BJ (cell line): ENCODE results near the gene OR56A4. TPM values are rescaled to one million over a fixed set of nuclear protein-coding genes. Genes with fewer than 3 reads are reported as not detected.

Source experiments
- CTCF ChIA-PET: fragments of 350-600 bp; formaldehyde crosslinking; extraction: SDS; loops from one replicate; lab custom pipeline; 2021; ENCODE audit warnings: antibody characterized with exemption, inconsistent platforms; lab: Yijun Ruan, JAX
- POLR2A ChIA-PET: fragments of 300-600 bp; sonication (Branson Sonifier 250); formaldehyde crosslinking; extraction: SDS; loops from one replicate; lab custom pipeline; 2021; ENCODE audit warnings: antibody characterized with exemption; lab: Charles Lee
- DNase-seq: peaks from one replicate; pipeline ENCODE4 v3.0.0-alpha.2; 2011; ENCODE audit warnings: low read depth
- H3K27me3 ChIP-seq: 2 replicates; pipeline ENCODE4 v1.6.0; 2011; ENCODE audit warnings: low read length; ENCODE audit not compliant: control insufficient read depth, insufficient read depth
- H3K36me3 ChIP-seq: 2 replicates; pipeline ENCODE4 v1.5.1; 2011; ENCODE audit warnings: low read length; ENCODE audit not compliant: control insufficient read depth, insufficient read depth
- H3K4me3 ChIP-seq: 2 replicates; pipeline ENCODE4 v1.5.1; 2011; ENCODE audit warnings: low read depth, mild to moderate bottlenecking, control low read depth, low read length
- polyA plus RNA-seq: library from polyadenylated mRNA; depleted of rRNA; stranded (reverse); fragments of >200 nt; gene quantifications from 2 replicates; pipeline ENCODE4 v1.2.3, GENCODE V29; 2011
- TF ChIP-seq, protein P1 (sequence below): IDR thresholded peaks from 2 replicates; pipeline ENCODE4 v1.5.1; 2011; ENCODE audit warnings: low read depth, mild to moderate bottlenecking, control low read depth, inconsistent platforms, low read length, moderate library complexity; ENCODE audit not compliant: insufficient read depth

OR56A4 gene
- polyA plus RNA-seq, 1 experiment, result not detected

DNA sequence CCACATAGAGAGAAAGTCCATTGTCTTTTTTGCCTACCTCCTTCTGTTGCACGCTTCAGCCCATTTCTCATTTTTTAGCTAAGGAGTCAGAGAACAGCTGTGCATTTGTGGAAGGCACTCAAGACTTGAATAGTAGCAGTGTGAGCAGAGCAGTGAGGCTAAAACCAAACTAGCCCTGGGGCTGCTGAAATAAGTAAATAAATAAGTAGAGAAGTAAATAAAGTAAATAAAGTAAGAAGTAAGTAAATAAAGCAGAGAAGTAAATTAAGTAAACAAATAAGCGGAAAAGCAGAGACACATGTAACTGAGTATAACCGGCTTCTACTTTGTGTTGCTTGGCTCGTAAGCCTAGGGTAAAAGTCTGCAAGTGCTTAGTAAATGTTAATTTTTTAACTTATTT, 17.5 kb downstream of the OR56A4 start:
- H3K4me3 ChIP-seq, result no peak overlapping the region
- POLR2A ChIA-PET, result no interaction called here
- no peaks in the 10 kb centered on the region for H3K27me3 ChIP-seq
- no peaks in the 10 kb centered on the region for H3K36me3 ChIP-seq
- CTCF ChIA-PET, result no interaction called here
- TF ChIP-seq, protein P1, sequence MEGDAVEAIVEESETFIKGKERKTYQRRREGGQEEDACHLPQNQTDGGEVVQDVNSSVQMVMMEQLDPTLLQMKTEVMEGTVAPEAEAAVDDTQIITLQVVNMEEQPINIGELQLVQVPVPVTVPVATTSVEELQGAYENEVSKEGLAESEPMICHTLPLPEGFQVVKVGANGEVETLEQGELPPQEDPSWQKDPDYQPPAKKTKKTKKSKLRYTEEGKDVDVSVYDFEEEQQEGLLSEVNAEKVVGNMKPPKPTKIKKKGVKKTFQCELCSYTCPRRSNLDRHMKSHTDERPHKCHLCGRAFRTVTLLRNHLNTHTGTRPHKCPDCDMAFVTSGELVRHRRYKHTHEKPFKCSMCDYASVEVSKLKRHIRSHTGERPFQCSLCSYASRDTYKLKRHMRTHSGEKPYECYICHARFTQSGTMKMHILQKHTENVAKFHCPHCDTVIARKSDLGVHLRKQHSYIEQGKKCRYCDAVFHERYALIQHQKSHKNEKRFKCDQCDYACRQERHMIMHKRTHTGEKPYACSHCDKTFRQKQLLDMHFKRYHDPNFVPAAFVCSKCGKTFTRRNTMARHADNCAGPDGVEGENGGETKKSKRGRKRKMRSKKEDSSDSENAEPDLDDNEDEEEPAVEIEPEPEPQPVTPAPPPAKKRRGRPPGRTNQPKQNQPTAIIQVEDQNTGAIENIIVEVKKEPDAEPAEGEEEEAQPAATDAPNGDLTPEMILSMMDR, result no peak
- DNase-seq, result no peak

- POLR2A ChIA-PET, result no interaction called here
- no peaks in the 10 kb centered on the region for H3K36me3 ChIP-seq
Observed at GRCh38 chr11:5986885-5987284, 19.9 kb downstream of the OR56A4 start, which contains the start of gene OR52L1. Gene OR52L1 (minus strand): TSS chr11:5986985. CDS start chr11:5986930, 55 bp downstream.

GRCh38 chr11:5983443-5983842, 23.3 kb downstream of the OR56A4 start:
- no peak for DNase-seq
- ChIA-PET CTCF (no interaction called here), POLR2A (no interaction called here)
- H3K27me3 ChIP-seq, result no peaks in the 10 kb centered on the region
- H3K4me3 ChIP-seq, result no peak overlapping the region
- TF ChIP-seq, protein P1, result no peak
- no peaks in the 10 kb centered on the region for H3K36me3 ChIP-seq

More at GRCh38 chr11:5986885-5987284, 19.9 kb downstream of the OR56A4 start, which contains the start of gene OR52L1:
- CTCF ChIA-PET, result no interaction called here
- Histone ChIP-seq H3K4me3 (no peak within 1 kb of the TSS), H3K27me3 (no peaks in the 10 kb centered on the region)
- no peak for DNase-seq
- TF ChIP-seq, protein P1, result no peak

GRCh38 chr11:5973530-5973929, 33.2 kb downstream of the OR56A4 start:
- TF ChIP-seq, protein P1, result no peak
- H3K36me3 ChIP-seq, result no peaks in the 10 kb centered on the region
- no peak for DNase-seq
- H3K4me3 ChIP-seq, result no peak overlapping the region
- ChIA-PET POLR2A (no interaction called here), CTCF (interaction anchor here (0.9 kb wide), 1 partner anchor 30 kb away, joined by 3 read pairs; no protein-coding TSS in a partner anchor)
- no peaks in the 10 kb centered on the region for H3K27me3 ChIP-seq

DNA sequence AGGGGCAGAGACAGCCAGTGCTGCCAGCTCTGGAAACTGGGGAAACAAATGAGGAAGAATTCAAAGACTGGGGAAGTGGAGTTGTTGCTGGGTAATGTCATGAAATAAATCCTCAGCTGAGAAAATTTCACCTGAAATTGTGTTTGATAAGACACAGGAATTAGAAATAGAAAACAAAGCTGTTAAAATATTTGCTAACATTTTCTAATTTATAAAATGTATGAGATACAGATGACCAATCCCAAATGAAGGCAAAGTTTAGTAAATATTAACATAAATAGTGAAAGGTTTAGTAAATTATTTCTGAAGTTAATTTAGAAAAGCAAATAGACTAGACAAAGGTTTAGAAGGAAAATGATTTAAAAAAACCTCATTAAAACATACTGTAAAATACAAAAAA, 38.4 kb downstream of the OR56A4 start, which contains the start of gene OR56A5:
OR56A5 (minus strand) TSS at position 101 of the 400 bp plus-strand sequence; CDS start at position 101, 0 bp downstream.
- no peak for DNase-seq
- H3K27me3 ChIP-seq, result no peaks in the 10 kb centered on the region
- no peaks in the 10 kb centered on the region for H3K36me3 ChIP-seq
- no peak within 1 kb of the TSS for H3K4me3 ChIP-seq
- ChIA-PET POLR2A (no interaction called here), CTCF (no interaction called here)
- TF ChIP-seq, protein P1, result no peak
